H9 (cell line): Measurements from ENCODE around the gene ZHX3. TPM values are rescaled to one million over a fixed set of nuclear protein-coding genes. Genes with fewer than 3 reads are reported as not detected.

Experiments
- DNase-seq: peaks from one replicate; pipeline ENCODE4 v3.0.0-alpha.2; 2017
- H2AFZ ChIP-seq: one replicate; pipeline ENCODE4 v1.6.1; 2013; ENCODE audit warnings: mild to moderate bottlenecking, low read length, control low read depth, moderate library complexity
- H2AK5ac ChIP-seq: 2 replicates; pipeline ENCODE4 v1.6.1; 2013; ENCODE audit warnings: low read length, control low read depth, mixed read lengths; ENCODE audit not compliant: insufficient read length
- H2BK120ac ChIP-seq: one replicate; pipeline ENCODE4 v1.6.1; 2013; ENCODE audit warnings: low read depth, mild to moderate bottlenecking, low read length, control low read depth, inconsistent platforms; ENCODE audit not compliant: poor library complexity, severe bottlenecking
- H2BK12ac ChIP-seq: 2 replicates; pipeline ENCODE4 v1.6.1; 2013; ENCODE audit warnings: low read length, control low read depth, mixed read lengths, low read depth; ENCODE audit not compliant: insufficient read length
- H2BK15ac ChIP-seq: 2 replicates; pipeline ENCODE4 v1.6.1; 2013; ENCODE audit warnings: low read depth, low read length, control low read depth
- H2BK20ac ChIP-seq: one replicate; pipeline ENCODE4 v1.6.1; 2013; ENCODE audit warnings: low read depth, mild to moderate bottlenecking, low read length, control low read depth, inconsistent platforms; ENCODE audit not compliant: poor library complexity, severe bottlenecking
- H2BK5ac ChIP-seq: 2 replicates; pipeline ENCODE4 v1.6.1; 2013; ENCODE audit warnings: low read length, control low read depth, mixed read lengths; ENCODE audit not compliant: insufficient read length
- H3K14ac ChIP-seq: 2 replicates; pipeline ENCODE4 v1.6.1; 2013; ENCODE audit warnings: low read length, control low read depth; ENCODE audit not compliant: insufficient read depth
- H3K18ac ChIP-seq: 2 replicates; pipeline ENCODE4 v1.6.1; 2013; ENCODE audit warnings: low read depth, mild to moderate bottlenecking, mixed read lengths, low read length, control low read depth; ENCODE audit not compliant: insufficient read length
- H3K23ac ChIP-seq: 2 replicates; pipeline ENCODE4 v1.6.1; 2013; ENCODE audit warnings: low read length, control low read depth, mixed read lengths, low read depth; ENCODE audit not compliant: insufficient read length
- H3K23me2 ChIP-seq: 2 replicates; pipeline ENCODE4 v1.6.1; 2013; ENCODE audit warnings: low read depth, mild to moderate bottlenecking, mixed read lengths, low read length, control low read depth; ENCODE audit not compliant: insufficient read length, poor library complexity, severe bottlenecking
- H3K27ac ChIP-seq: 2 replicates; pipeline ENCODE4 v1.5.1; 2013; ENCODE audit warnings: low read length, control low read depth, mixed read lengths, low read depth; ENCODE audit not compliant: insufficient read length
- H3K27me3 ChIP-seq: 2 replicates; pipeline ENCODE4 v1.6.1; 2013; ENCODE audit warnings: low read length, control low read depth, inconsistent platforms; ENCODE audit not compliant: insufficient read depth
- H3K4ac ChIP-seq: 2 replicates; pipeline ENCODE4 v1.6.1; 2013; ENCODE audit warnings: low read depth, mild to moderate bottlenecking, control low read depth, inconsistent platforms, low read length, moderate library complexity
- H3K4me1 ChIP-seq: 2 replicates; pipeline ENCODE4 v1.6.1; 2013; ENCODE audit warnings: low read length, control low read depth, inconsistent platforms; ENCODE audit not compliant: insufficient read depth
- H3K4me2 ChIP-seq: 2 replicates; pipeline ENCODE4 v1.6.1; 2013; ENCODE audit warnings: low read length, control low read depth, mixed read lengths; ENCODE audit not compliant: insufficient read length, insufficient read depth
- H3K56ac ChIP-seq: 2 replicates; pipeline ENCODE4 v1.6.1; 2013; ENCODE audit warnings: low read depth, mild to moderate bottlenecking, mixed read lengths, low read length, control low read depth; ENCODE audit not compliant: insufficient read length
- H3K79me1 ChIP-seq: 2 replicates; pipeline ENCODE4 v1.6.1; 2013; ENCODE audit warnings: low read depth, mild to moderate bottlenecking, moderate library complexity, low read length, control low read depth, inconsistent platforms; ENCODE audit not compliant: insufficient read depth, poor library complexity, severe bottlenecking
- H3K79me2 ChIP-seq: 2 replicates; pipeline ENCODE4 v1.6.1; 2013; ENCODE audit warnings: low read length, control low read depth, inconsistent platforms; ENCODE audit not compliant: insufficient read depth
- H3K9ac ChIP-seq: 2 replicates; pipeline ENCODE4 v1.6.1; 2013; ENCODE audit warnings: low read length, control low read depth, mixed read lengths; ENCODE audit not compliant: insufficient read length; ENCODE audit errors: extremely low read depth
- H3K9me3 ChIP-seq: one replicate; pipeline ENCODE4 v1.6.1; 2013; ENCODE audit warnings: low read depth, low read length, inconsistent platforms; ENCODE audit not compliant: control insufficient read depth
- H3T11ph ChIP-seq: one replicate; pipeline ENCODE4 v1.6.1; 2013; ENCODE audit warnings: mild to moderate bottlenecking, low read length, control low read depth, inconsistent platforms
- H4K20me1 ChIP-seq: one replicate; pipeline ENCODE4 v1.6.1; 2013; ENCODE audit not compliant: control insufficient read depth, insufficient read length, insufficient read depth
- H4K5ac ChIP-seq: 2 replicates; pipeline ENCODE4 v1.6.1; 2013; ENCODE audit warnings: low read depth, mild to moderate bottlenecking, mixed read lengths, low read length, control low read depth; ENCODE audit not compliant: insufficient read length
- H4K8ac ChIP-seq: replicated peaks from 2 replicates; pipeline ENCODE4 v1.6.1; 2013; ENCODE audit warnings: low read length, control low read depth, mixed read lengths, low read depth; ENCODE audit not compliant: insufficient read length
- H4K91ac ChIP-seq: 2 replicates; pipeline ENCODE4 v1.6.1; 2013; ENCODE audit warnings: low read depth, mild to moderate bottlenecking, moderate library complexity, mixed read lengths, low read length, control low read depth; ENCODE audit not compliant: insufficient read length
- H3K27ac Mint-ChIP-seq, 3 experiments: 2 replicates in 2 of 3; 3 replicates in 1 of 3; pipeline ENCODE4 v1.8.0; 2020 to 2021; ENCODE audit warnings: mixed read lengths in 3 of 3, mild to moderate bottlenecking in 1 of 3, moderate library complexity in 1 of 3
- H3K27me3 Mint-ChIP-seq: 2 replicates; pipeline ENCODE4 v1.8.0; 2021; ENCODE audit warnings: low read depth, mild to moderate bottlenecking, moderate library complexity, mixed read lengths
- H3K36me3 Mint-ChIP-seq, 3 experiments: 2 replicates in 2 of 3; 3 replicates in 1 of 3; pipeline ENCODE4 v1.8.0; 2020 to 2021; ENCODE audit warnings: low read depth in 3 of 3, mixed read lengths in 3 of 3; ENCODE audit not compliant: insufficient read depth in 1 of 3
- H3K4me1 Mint-ChIP-seq, 2 experiments: 2 replicates each; pipeline ENCODE4 v1.8.0; 2020; ENCODE audit warnings: mixed read lengths in 2 of 2
- H3K4me3 Mint-ChIP-seq, 2 experiments: 2 replicates in 1 of 2; 3 replicates in 1 of 2; pipeline ENCODE4 v1.8.0; 2020 to 2021; ENCODE audit warnings: mild to moderate bottlenecking in 2 of 2, mixed read lengths in 2 of 2, moderate library complexity in 1 of 2
- H3K9me3 Mint-ChIP-seq, 2 experiments: 2 replicates in 1 of 2; 3 replicates in 1 of 2; pipeline ENCODE4 v1.8.0; 2020; ENCODE audit warnings: mild to moderate bottlenecking in 2 of 2, mixed read lengths in 2 of 2, moderate library complexity in 1 of 2
- WGBS: extraction: QIAGEN DNeasy Blood & Tissue Kit; methylation state at CpG from one replicate; pipeline ENCODE4 v1.1.7; 2013; ENCODE audit warnings: missing lambda C conversion rate, low lambda C conversion rate, mixed read lengths; ENCODE audit not compliant: insufficient read length; ENCODE audit errors: extremely low coverage; 5-methylcytosine and 5-hydroxymethylcytosine counted together
- total RNA-seq: library from RNA; stranded (reverse); gene quantifications from 2 replicates; pipeline ENCODE4 v1.2.1, GENCODE V29; 2021
- TF ChIP-seq, protein P1 (sequence below): fragments of 200-600 bp; sonication (generic); conservative IDR thresholded peaks from 3 replicates; pipeline ENCODE4 v1.8.0; 2021; ENCODE audit warnings: antibody characterized with exemption, mild to moderate bottlenecking

Gene ZHX3
- total RNA-seq, 1 experiment from 2014 or later: 4.4 TPM

GRCh38 chr20:41260734-41261220 is 56.8 kb downstream of the ZHX3 start:
- Histone ChIP-seq H3K18ac (no peak overlapping the region), H2BK20ac (no peak overlapping the region), H2BK12ac (no peak overlapping the region), H3K56ac (no peak overlapping the region), H3K27ac (no peak overlapping the region), H3K23me2 (peaks cover 2% of the 10 kb centered on the region), H3T11ph (no peak overlapping the region), H2AFZ (no peak overlapping the region), H3K27me3 (no peaks in the 10 kb centered on the region), H4K91ac (no peak overlapping the region), H2BK15ac (no peak overlapping the region), H2AK5ac (no peak overlapping the region), H3K9me3 (no peaks in the 10 kb centered on the region), H4K8ac (no peak overlapping the region), H3K9ac (no peak overlapping the region), H3K4me2 (no peak overlapping the region), H3K14ac (no peak overlapping the region), H3K79me1 (no peaks in the 10 kb centered on the region), H3K4ac (no peak overlapping the region), H3K23ac (no peak overlapping the region), H2BK5ac (no peak overlapping the region), H3K4me1 (no peaks in the 10 kb centered on the region), H2BK120ac (no peak overlapping the region), H3K79me2 (no peaks in the 10 kb centered on the region), H4K5ac (no peak overlapping the region), H4K20me1 (no peaks in the 10 kb centered on the region)
- Mint-ChIP-seq H3K4me3 (no peak overlapping the region), H3K36me3 (no peaks in the 10 kb centered on the region), H3K27ac (no peak overlapping the region), H3K9me3 (no peaks in the 10 kb centered on the region), H3K27me3 (no peaks in the 10 kb centered on the region; the same call in 1 of the 2 replicates), H3K4me1 (no peaks in the 10 kb centered on the region)
- WGBS: no CpG with 5 or more reads among the region's 1 CpG
- TF ChIP-seq, protein P1, sequence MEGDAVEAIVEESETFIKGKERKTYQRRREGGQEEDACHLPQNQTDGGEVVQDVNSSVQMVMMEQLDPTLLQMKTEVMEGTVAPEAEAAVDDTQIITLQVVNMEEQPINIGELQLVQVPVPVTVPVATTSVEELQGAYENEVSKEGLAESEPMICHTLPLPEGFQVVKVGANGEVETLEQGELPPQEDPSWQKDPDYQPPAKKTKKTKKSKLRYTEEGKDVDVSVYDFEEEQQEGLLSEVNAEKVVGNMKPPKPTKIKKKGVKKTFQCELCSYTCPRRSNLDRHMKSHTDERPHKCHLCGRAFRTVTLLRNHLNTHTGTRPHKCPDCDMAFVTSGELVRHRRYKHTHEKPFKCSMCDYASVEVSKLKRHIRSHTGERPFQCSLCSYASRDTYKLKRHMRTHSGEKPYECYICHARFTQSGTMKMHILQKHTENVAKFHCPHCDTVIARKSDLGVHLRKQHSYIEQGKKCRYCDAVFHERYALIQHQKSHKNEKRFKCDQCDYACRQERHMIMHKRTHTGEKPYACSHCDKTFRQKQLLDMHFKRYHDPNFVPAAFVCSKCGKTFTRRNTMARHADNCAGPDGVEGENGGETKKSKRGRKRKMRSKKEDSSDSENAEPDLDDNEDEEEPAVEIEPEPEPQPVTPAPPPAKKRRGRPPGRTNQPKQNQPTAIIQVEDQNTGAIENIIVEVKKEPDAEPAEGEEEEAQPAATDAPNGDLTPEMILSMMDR: no peak
- no peak for DNase-seq
